IMR-90 (cell line): ENCODE results near the gene TRAPPC3. TPM values are rescaled to one million over a fixed set of nuclear protein-coding genes. Genes with fewer than 3 reads are reported as not detected.

ENCODE experiments used
- ATAC-seq: fragments of 200-7000 bp; cut with Tn5 transposase; 2 replicates; pipeline ENCODE4 v1.9.1; 2020; ENCODE audit warnings: low read depth, mild to moderate bottlenecking, moderate library complexity
- BruUV-seq: library from RNA; stranded (reverse); fragments of 400-500 nt; replicated peaks from 2 replicates; lab custom pipeline; 2021; lab: Mats Ljungman, UMichigan
- CTCF ChIA-PET: fragments of 300-600 bp; formaldehyde crosslinking; extraction: SDS; loops from one replicate; lab custom pipeline; 2021; ENCODE audit warnings: antibody characterized with exemption; lab: Yijun Ruan, JAX
- POLR2A ChIA-PET: fragments of 300-600 bp; sonication (Branson Sonifier 250); formaldehyde crosslinking; loops from one replicate; lab custom pipeline; 2022; ENCODE audit warnings: antibody characterized with exemption; ENCODE audit not compliant: unreplicated experiment; lab: Charles Lee
- DNase-seq: peaks from one replicate; pipeline ENCODE4 v3.0.0; 2013
- H2AFZ ChIP-seq: replicated peaks from 2 replicates; pipeline ENCODE3; 2013; ENCODE audit warnings: low read length, mild to moderate bottlenecking; ENCODE audit not compliant: poor library complexity
- H2AK5ac ChIP-seq: 2 replicates; pipeline ENCODE4 v1.6.1; 2013; ENCODE audit warnings: low read depth, low read length, inconsistent platforms
- H2AK9ac ChIP-seq: replicated peaks from 2 replicates; pipeline ENCODE3; 2013; ENCODE audit warnings: mild to moderate bottlenecking, low read depth, low read length, moderate library complexity; ENCODE audit not compliant: poor library complexity
- H2BK120ac ChIP-seq: 2 replicates; pipeline ENCODE4 v1.6.1; 2013; ENCODE audit warnings: low read depth, low read length, inconsistent platforms
- H2BK15ac ChIP-seq: 3 replicates; pipeline ENCODE4 v1.6.1; 2013; ENCODE audit warnings: low read depth, low read length, inconsistent platforms
- H2BK20ac ChIP-seq: 2 replicates; pipeline ENCODE4 v1.6.1; 2013; ENCODE audit warnings: low read depth, mild to moderate bottlenecking, inconsistent platforms, low read length, moderate library complexity
- H2BK5ac ChIP-seq: 2 replicates; pipeline ENCODE4 v1.6.1; 2013; ENCODE audit warnings: mild to moderate bottlenecking, low read depth, low read length, inconsistent platforms; ENCODE audit not compliant: poor library complexity, severe bottlenecking
- H3K14ac ChIP-seq: replicated peaks from 2 replicates; pipeline ENCODE4 v1.6.1; 2013; ENCODE audit warnings: low read depth, low read length, inconsistent platforms
- H3K18ac ChIP-seq: 2 replicates; pipeline ENCODE4 v1.6.1; 2013; ENCODE audit warnings: low read depth, low read length, control low read depth
- H3K23ac ChIP-seq: 2 replicates; pipeline ENCODE4 v1.6.1; 2013; ENCODE audit warnings: low read depth, low read length, inconsistent platforms
- H3K27ac ChIP-seq: 2 replicates; pipeline ENCODE4 v1.5.1; 2013; ENCODE audit warnings: mild to moderate bottlenecking, control low read depth, low read length; ENCODE audit not compliant: insufficient read depth
- H3K27me3 ChIP-seq: 2 replicates; pipeline ENCODE4 v1.6.1; 2013; ENCODE audit warnings: low read length; ENCODE audit not compliant: control insufficient read depth, insufficient read depth
- H3K36me3 ChIP-seq: 2 replicates; pipeline ENCODE4 v1.6.1; 2013; ENCODE audit warnings: low read length, mixed read lengths; ENCODE audit not compliant: control insufficient read depth, insufficient read depth
- H3K4ac ChIP-seq: 2 replicates; pipeline ENCODE4 v1.6.1; 2013; ENCODE audit warnings: low read depth, low read length, inconsistent platforms
- H3K4me1 ChIP-seq: 2 replicates; pipeline ENCODE4 v1.6.1; 2013; ENCODE audit warnings: low read length, mixed read lengths; ENCODE audit not compliant: control insufficient read depth, insufficient read depth
- H3K4me2 ChIP-seq: 2 replicates; pipeline ENCODE4 v1.6.1; 2013; ENCODE audit warnings: low read depth, mild to moderate bottlenecking, control low read depth, low read length, moderate library complexity
- H3K4me3 ChIP-seq: 2 replicates; pipeline ENCODE4 v1.5.1; 2013; ENCODE audit warnings: low read depth, mild to moderate bottlenecking, control low read depth, low read length, moderate library complexity; ENCODE audit not compliant: insufficient read depth
- H3K56ac ChIP-seq: 2 replicates; pipeline ENCODE4 v1.6.1; 2013; ENCODE audit warnings: low read length, inconsistent platforms; ENCODE audit not compliant: insufficient read depth; ENCODE audit errors: extremely low read depth
- H3K79me1 ChIP-seq, 2 experiments: 2 replicates each; pipeline ENCODE4 v1.6.1; 2013; ENCODE audit warnings: low read length in 2 of 2, inconsistent platforms in 1 of 2, low read depth in 1 of 2
- H3K9ac ChIP-seq: 2 replicates; pipeline ENCODE4 v1.6.1; 2013; ENCODE audit warnings: low read depth, low read length, control low read depth
- H3K9me1 ChIP-seq: 2 replicates; pipeline ENCODE4 v1.6.1; 2013; ENCODE audit warnings: low read length, inconsistent platforms; ENCODE audit not compliant: insufficient read depth
- H3K9me3 ChIP-seq: 2 replicates; pipeline ENCODE4 v1.6.1; 2013; ENCODE audit warnings: low read length; ENCODE audit not compliant: control insufficient read depth, insufficient read depth
- H4K20me1 ChIP-seq: 2 replicates; pipeline ENCODE4 v1.6.1; 2013; ENCODE audit warnings: low read length, inconsistent platforms; ENCODE audit not compliant: insufficient read depth
- H4K5ac ChIP-seq: 2 replicates; pipeline ENCODE4 v1.6.1; 2013; ENCODE audit warnings: mild to moderate bottlenecking, low read depth, low read length, control low read depth
- H4K8ac ChIP-seq, 2 experiments: 2 replicates each; pipeline ENCODE4 v1.6.1; 2013; ENCODE audit warnings: low read depth in 2 of 2, low read length in 2 of 2, control low read depth in 1 of 2, inconsistent platforms in 1 of 2
- H4K91ac ChIP-seq: 2 replicates; pipeline ENCODE4 v1.6.1; 2013; ENCODE audit warnings: low read depth, low read length, inconsistent platforms; ENCODE audit not compliant: insufficient read depth
- BHLHE40 ChIP-seq: fragments of 150-350 bp; IDR thresholded peaks from 2 replicates; pipeline ENCODE4 v1.6.1; 2016; ENCODE audit warnings: mild to moderate bottlenecking, low read depth, low read length
- CEBPB ChIP-seq: IDR thresholded peaks from 2 replicates; pipeline ENCODE4 v1.6.1; 2012; ENCODE audit warnings: low read depth, low read length, improper control_type of control experiment
- CHD1 ChIP-seq: IDR thresholded peaks from 2 replicates; pipeline ENCODE4 v1.6.1; 2012; ENCODE audit warnings: low read depth, low read length, improper control_type of control experiment
- FOS ChIP-seq: fragments of 150-350 bp; IDR thresholded peaks from 2 replicates; pipeline ENCODE4 v1.6.1; 2016; ENCODE audit warnings: low read depth, low read length
- MAFK ChIP-seq: IDR thresholded peaks from 2 replicates; pipeline ENCODE4 v1.6.1; 2012; ENCODE audit warnings: low read depth, low read length, improper control_type of control experiment
- MAZ ChIP-seq: IDR thresholded peaks from 2 replicates; pipeline ENCODE4 v1.6.1; 2012; ENCODE audit warnings: low read depth, mild to moderate bottlenecking, low read length, improper control_type of control experiment, moderate library complexity, borderline replicate concordance
- MXI1 ChIP-seq: IDR thresholded peaks from 2 replicates; pipeline ENCODE4 v1.6.1; 2012; ENCODE audit warnings: low read depth, mild to moderate bottlenecking, low read length, moderate library complexity, borderline replicate concordance
- POLR2A ChIP-seq: IDR thresholded peaks from 2 replicates; pipeline ENCODE4 v1.6.1; 2012; ENCODE audit warnings: mild to moderate bottlenecking, low read depth, low read length
- RAD21 ChIP-seq: IDR thresholded peaks from 2 replicates; pipeline ENCODE4 v1.6.1; 2012; ENCODE audit warnings: low read length, improper control_type of control experiment
- RCOR1 ChIP-seq: IDR thresholded peaks from 2 replicates; pipeline ENCODE4 v1.6.1; 2012; ENCODE audit warnings: mild to moderate bottlenecking, low read length, improper control_type of control experiment; ENCODE audit not compliant: insufficient replicate concordance
- SMC3 ChIP-seq: fragments of 150-350 bp; IDR thresholded peaks from 2 replicates; pipeline ENCODE4 v1.6.1; 2016; ENCODE audit warnings: low read depth, mild to moderate bottlenecking, antibody characterized with exemption, low read length, moderate library complexity
- WGBS, 2 experiments: methylation state at CpG; one replicate each; pipeline versions ENCODE4 v1.1.5 to v1.1.7; 2013; ENCODE audit warnings: missing lambda C conversion rate in 2 of 2; ENCODE audit not compliant: insufficient read length in 1 of 2; ENCODE audit errors: extremely low coverage in 2 of 2; 5-methylcytosine and 5-hydroxymethylcytosine counted together
- dilution Hi-C: fragments of 300-500 bp; cut with HindIII; formaldehyde crosslinking; loops from one replicate; pipeline ENCODE4 v1.14.3; 2018; ENCODE audit warnings: low sequenced_read_pairs; ENCODE audit not compliant: unreplicated experiment
- in situ Hi-C: fragments of 300-500 bp; cut with MboI; formaldehyde crosslinking; loops from 3 replicates; pipeline ENCODE4 v1.14.3; 2019; ENCODE audit warnings: low sequenced_read_pairs, inconsistent platforms, mixed read lengths
- intact Hi-C: fragments of 100-400 bp; cut with micrococcal nuclease; formaldehyde crosslinking; loops from 2 replicates; pipeline ENCODE4 v1.10.0; 2022
- polyA plus RNA-seq, 3 experiments: library from polyadenylated mRNA; depleted of rRNA; stranded (reverse); fragments of >200 nt; gene quantifications; 2 replicates each; pipeline ENCODE4 v1.2.3, GENCODE V29; 2012; ENCODE audit warnings: low replicate concordance in 1 of 3
- total RNA-seq: library from RNA; depleted of rRNA; stranded (reverse); fragments of >200 nt; gene quantifications from 2 replicates; pipeline ENCODE4 v1.2.3, GENCODE V29; 2012
- TF ChIP-seq, protein P1 (sequence below): fragments of 150-350 bp; IDR thresholded peaks from 2 replicates; pipeline ENCODE4 v1.6.1; 2017; ENCODE audit warnings: mild to moderate bottlenecking, antibody characterized with exemption, low read length, low read depth
- TF ChIP-seq, protein P2 (sequence below): fragments of 150-350 bp; IDR thresholded peaks from 2 replicates; pipeline ENCODE4 v1.6.1; 2016; ENCODE audit warnings: low read depth, mild to moderate bottlenecking, low read length, moderate library complexity, borderline replicate concordance

The TRAPPC3 gene
- total and polyA plus RNA-seq, 2 of the 4 experiments (the other 2 are of a cell fraction): 76.0 to 77.8 TPM

DNA sequence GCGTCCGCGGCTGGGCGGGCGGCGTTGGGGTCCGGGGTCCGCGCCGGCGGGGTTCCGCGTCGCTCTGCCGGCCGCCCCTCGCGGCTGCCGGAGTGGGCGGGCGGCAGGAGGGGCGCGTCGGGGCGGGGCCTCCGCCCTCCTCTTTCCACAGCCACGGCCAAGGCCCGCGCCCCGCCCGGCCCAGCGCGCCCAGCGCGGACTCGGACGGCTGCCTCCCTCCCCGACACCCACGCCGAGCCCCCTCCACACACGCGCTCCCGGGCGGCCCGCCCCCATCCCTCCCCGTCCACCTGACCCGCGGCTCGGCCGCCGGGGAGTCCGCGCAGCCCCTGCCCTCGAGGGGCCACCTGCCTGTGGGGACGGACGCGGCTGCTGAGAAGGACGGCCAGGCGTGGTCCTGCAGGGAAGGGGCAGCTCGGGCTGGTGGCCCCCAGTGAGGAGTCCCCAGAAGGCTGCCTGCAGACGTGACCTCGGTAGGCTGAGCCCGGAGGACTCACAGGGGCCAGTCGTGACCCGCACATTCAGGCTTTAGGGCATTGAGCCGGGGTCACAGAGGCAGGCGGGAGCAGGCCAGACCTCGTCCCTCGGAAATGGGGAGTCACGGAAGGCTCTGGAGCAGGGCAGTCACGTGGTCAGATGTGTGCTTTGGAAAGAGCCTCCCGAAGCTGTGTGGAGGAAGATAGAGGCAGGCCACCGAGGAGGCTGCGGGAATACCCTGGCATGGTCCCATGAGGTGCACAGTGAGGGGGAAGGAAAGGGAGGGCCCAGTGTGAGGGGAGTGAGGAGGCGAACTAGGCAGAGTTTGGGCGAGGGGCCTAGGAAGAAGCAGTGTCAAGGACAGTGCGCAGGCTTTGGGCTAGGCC lies 23.9 kb downstream of the TRAPPC3 start, which contains the start of gene COL8A2:
Gene COL8A2 (minus strand): TSS at position 94 of the 863 bp plus-strand sequence. CDS start 24,980 bp downstream, outside the sequence.
- Histone ChIP-seq H3K23ac (no peak within 1 kb of the TSS; the same call in 1 of the 2 replicates), H2AK5ac (peak within 1 kb of the TSS; percentile 13; the same call in 1 of the 2 replicates), H3K79me1 (no peaks in the 10 kb centered on the region), H4K20me1 (no peaks in the 10 kb centered on the region), H3K56ac (no peak within 1 kb of the TSS), H2BK5ac (no peak within 1 kb of the TSS), H2BK20ac (no peak within 1 kb of the TSS), H4K8ac (no peak within 1 kb of the TSS), H3K9me1 (no peaks in the 10 kb centered on the region), H3K36me3 (no peaks in the 10 kb centered on the region), H2BK15ac (no peak within 1 kb of the TSS), H2BK120ac (no peak within 1 kb of the TSS), H4K91ac (no peak within 1 kb of the TSS), H2AK9ac (peak within 1 kb of the TSS; percentile 81), H3K9ac (no peak within 1 kb of the TSS), H3K4me3 (0 out of 2 replicates have a peak within 1 kb of the TSS, but pooled peaks have one; percentile 7), H2AFZ (peak within 1 kb of the TSS; percentile 87), H3K14ac (no peak within 1 kb of the TSS), H3K27me3 (peaks cover 34% of the 10 kb centered on the region), H4K5ac (no peak within 1 kb of the TSS), H3K4ac (no peak within 1 kb of the TSS), H3K4me1 (no peaks in the 10 kb centered on the region; the same call in 1 of the 2 replicates), H3K4me2 (peak within 1 kb of the TSS; percentile 30; the same call in 1 of the 2 replicates), H3K18ac (no peak within 1 kb of the TSS), H3K9me3 (no peaks in the 10 kb centered on the region), H3K27ac (no peak within 1 kb of the TSS)
- WGBS, 2 experiments: 45% methylated on average over 18 of the region's 77 CpGs; no CpG with 5 or more reads in 1 of the 2 experiments
- ATAC-seq: peak; percentile 81
- BruUV-seq: no TSS peak
- TF ChIP-seq, protein P1, sequence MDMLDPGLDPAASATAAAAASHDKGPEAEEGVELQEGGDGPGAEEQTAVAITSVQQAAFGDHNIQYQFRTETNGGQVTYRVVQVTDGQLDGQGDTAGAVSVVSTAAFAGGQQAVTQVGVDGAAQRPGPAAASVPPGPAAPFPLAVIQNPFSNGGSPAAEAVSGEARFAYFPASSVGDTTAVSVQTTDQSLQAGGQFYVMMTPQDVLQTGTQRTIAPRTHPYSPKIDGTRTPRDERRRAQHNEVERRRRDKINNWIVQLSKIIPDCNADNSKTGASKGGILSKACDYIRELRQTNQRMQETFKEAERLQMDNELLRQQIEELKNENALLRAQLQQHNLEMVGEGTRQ: no peak
- TF ChIP-seq, protein P2, sequence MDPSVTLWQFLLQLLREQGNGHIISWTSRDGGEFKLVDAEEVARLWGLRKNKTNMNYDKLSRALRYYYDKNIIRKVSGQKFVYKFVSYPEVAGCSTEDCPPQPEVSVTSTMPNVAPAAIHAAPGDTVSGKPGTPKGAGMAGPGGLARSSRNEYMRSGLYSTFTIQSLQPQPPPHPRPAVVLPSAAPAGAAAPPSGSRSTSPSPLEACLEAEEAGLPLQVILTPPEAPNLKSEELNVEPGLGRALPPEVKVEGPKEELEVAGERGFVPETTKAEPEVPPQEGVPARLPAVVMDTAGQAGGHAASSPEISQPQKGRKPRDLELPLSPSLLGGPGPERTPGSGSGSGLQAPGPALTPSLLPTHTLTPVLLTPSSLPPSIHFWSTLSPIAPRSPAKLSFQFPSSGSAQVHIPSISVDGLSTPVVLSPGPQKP: no peak
- TF ChIP-seq RAD21 (no peak), SMC3 (no peak), FOS (no peak), CEBPB (no peak), BHLHE40 (no peak), MAZ (no peak), MXI1 (no peak), RCOR1 (no peak), CHD1 (no peak), POLR2A (no peak), MAFK (no peak)
- CTCF ChIA-PET: no interaction called here
- POLR2A ChIA-PET: no interaction called here
- dilution Hi-C loops: no loop called here
- DNase-seq: no peak
- in situ Hi-C loops: no loop called here
- intact Hi-C loops: no loop called here
